GM18511 (cell line): ENCODE measurements around the gene CDK11A.

Experiments used
- ATAC-seq: cut with Tn5 transposase; IDR thresholded peaks from one replicate; pipeline ENCODE4 v1.9.1; 2021; ENCODE audit warnings: mild to moderate bottlenecking, moderate library complexity; ENCODE audit not compliant: unreplicated experiment

Gene CDK11A

GRCh38 chr1:1724035-1724864, at the start of gene CDK11A:
TSS of gene CDK11A (minus strand) at chr1:1724357. CDS start at chr1:1722818, 1,539 bp downstream.
- peak; percentile 94 for ATAC-seq

DNA sequence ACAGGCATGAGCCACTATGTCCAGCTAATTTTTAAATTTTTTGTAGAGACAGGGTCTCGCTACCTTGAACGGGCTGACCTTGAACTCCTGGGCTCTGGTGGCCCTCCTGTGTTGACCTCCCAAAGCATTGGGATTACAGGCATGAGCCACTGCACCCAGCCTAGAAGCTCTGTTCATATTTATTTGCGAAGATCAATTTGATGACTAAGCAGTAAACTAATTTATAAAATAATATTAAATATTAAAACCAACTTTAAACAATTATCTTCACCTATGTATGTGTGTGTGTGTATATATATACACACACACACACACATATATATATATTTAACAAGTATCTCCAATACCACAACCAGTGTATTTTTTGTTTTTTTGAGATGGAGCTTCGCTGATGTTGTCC, 49.7 kb upstream of the CDK11A start:
- ATAC-seq = no peak

GRCh38 chr1:1771096-1771495, 46.9 kb upstream of the CDK11A start:
- ATAC-seq = no peak

- no peak for ATAC-seq
Observed at GRCh38 chr1:1770102-1770501, 45.9 kb upstream of the CDK11A start.

DNA sequence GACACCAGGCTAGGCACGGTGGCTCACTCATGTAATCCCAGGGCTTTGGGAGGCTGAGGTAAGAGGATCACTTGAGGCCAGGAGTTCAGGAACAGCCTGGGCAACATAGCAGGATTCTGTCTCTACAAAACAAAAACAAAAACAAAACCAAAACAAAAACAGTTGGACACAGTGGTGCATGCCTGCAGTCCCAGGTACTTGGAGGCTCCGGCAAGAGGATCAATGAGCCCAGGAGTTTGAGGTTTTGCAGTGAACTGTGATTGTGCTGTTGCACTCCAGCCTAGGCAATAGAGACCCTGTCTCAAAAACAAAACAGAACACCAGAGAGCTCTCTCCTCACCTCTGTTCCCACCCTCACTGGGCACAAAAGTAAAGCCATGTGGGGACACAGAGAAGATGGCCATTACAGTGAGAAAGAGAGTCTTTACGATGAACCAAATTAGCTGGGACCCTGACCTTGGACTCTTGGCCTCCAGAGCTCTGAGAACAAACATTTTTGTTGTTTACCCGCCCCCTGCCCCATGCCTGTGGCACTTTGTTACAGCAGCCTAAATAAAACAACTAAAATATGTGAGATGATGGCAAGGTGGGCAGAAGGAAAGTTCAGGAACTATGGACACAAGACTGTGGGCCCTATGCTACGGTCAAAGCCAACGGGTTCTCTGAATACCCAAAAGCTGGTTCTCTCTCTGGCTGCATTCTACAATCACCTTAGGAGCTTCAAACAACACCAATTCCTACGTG, 44.3 kb upstream of the CDK11A start:
- ATAC-seq = no peak

GRCh38 chr1:1764876-1765470, 40.8 kb upstream of the CDK11A start:
- ATAC-seq = no peak

- ATAC-seq = no peak
Observed at GRCh38 chr1:1763657-1764621, 39.8 kb upstream of the CDK11A start.

- ATAC-seq = no peak
Observed at GRCh38 chr1:1761504-1762376, 37.6 kb upstream of the CDK11A start.

DNA sequence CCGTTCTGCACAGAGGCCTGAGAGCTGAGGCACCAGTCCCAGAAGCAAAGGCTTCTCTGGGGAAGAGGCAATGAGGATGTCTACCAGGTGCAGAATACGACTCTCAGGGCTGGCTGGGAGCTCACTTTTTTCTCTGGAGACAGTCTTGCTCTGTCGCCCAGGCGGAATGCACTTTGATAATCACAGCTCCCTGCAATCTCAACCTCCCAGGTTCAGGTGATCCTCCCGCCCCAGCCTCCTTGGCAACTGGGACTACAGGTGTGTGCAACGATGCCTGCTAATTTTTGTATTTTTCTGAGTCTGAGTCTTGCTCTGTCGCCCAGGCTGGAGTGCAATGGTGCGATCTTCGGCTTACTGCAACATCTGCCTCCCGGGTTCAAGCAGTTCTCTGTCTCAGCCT, 36.6 kb upstream of the CDK11A start:
- ATAC-seq = no peak

DNA sequence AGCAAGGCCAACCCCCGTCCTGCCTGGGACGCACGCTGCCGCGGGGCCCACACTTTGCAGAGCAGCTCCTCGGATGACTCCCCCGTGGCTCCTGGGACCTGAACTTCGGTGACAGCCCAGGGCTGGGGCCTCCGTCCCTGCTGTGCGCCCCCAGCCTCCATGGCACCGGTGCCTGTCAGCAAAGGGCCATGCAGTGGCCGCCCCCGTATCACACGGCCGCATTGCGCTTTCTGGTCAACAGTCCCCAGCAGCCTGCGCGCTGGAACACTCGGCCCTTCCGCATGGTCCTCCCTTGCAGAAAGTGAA, 36.1 kb upstream of the CDK11A start:
- no peak for ATAC-seq

- ATAC-seq = no peak
Observed at GRCh38 chr1:1759456-1760344, 35.5 kb upstream of the CDK11A start.

DNA sequence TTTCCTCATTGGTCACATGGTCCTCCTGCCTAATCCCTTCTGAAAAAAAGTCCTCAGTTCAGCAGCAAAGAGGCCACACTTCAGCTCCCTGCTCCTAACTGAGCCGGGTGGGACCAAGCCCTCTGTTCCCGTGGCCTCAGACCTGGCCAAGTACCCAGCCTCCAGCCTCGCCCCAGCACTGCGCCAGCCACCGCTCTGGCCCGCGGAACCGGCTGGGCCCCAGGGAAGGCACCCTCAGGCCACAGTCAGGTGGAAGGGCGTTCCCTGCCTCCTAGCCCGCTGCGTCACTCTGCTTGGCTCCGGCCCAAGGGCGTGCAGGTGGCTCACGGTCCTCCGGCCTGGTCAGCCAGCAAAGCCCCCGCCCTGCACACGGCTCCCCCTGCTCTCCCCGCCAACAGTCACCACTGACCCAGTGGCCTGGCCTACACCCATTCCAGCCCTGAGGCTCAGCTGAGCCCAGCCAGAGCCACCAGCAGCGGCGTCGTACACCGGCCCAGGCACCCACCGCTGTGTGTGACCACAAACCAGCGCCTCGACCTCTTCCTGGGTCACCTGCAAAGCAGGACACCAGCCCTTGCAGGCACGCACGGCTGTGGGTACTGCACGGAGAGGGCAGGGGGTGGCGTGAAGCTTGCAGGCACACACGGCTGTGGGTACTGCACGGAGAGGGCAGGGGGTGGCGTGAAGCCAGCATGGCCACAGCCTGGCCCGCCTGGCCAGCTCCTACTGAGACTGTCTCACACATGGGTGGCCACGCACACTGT, 34.7 kb upstream of the CDK11A start:
- no peak for ATAC-seq

DNA sequence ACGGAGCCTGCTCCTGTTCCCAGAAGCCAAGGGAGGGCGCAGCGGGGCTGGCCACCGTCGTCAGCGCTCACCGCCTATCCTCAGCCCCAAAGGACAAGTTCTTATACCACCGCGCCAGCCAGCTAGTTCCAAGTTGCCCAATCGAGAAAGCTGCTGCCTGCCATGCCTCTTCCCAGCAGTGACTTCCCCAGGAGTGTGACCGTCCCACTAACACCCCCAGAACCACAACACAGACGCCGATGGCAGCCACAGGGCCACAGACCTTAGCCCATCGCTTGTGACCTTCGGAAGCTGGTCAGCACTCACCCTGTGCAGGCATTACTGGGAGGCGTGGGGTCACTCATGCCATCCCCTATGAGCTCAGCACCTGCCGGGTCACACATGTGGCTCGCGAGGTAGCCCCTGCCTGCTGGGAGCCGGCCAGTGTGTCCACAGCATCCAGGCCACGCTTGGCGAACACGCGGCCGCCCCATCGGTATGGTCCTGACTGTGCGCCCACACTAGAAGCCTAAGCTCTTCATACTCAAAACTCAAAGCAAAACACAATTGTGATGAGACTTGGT, 34.0 kb upstream of the CDK11A start:
- ATAC-seq = no peak

DNA sequence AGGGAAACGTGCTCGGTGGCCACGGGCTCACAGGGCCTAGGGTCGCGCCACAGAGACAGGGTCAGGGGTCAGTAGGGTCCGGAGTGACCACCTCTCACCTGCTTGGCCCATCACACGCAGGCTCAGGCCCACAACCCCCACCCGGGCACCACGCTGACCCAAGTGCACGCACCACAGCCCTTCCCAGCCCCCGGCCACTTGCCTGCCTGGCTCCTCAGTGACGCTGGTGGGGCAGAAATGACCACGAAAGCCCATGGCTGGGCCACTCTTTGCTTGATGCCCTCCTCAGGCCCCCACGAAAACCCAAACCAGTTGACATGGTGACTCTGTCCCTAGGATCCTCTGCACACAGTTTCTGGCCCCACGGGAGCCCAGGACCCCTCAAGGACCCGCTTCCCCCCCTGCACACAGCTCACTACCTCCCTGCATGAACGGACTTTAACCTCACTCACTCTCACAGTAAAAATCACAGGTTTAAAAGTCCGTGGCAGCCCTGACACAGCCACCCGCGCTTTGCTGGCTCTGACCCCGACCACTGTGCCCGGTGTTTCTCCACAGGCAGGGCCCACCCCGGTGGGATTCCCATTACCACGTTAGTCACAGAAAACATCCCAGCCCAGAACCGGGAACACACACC, 33.4 kb upstream of the CDK11A start:
- ATAC-seq = no peak

DNA sequence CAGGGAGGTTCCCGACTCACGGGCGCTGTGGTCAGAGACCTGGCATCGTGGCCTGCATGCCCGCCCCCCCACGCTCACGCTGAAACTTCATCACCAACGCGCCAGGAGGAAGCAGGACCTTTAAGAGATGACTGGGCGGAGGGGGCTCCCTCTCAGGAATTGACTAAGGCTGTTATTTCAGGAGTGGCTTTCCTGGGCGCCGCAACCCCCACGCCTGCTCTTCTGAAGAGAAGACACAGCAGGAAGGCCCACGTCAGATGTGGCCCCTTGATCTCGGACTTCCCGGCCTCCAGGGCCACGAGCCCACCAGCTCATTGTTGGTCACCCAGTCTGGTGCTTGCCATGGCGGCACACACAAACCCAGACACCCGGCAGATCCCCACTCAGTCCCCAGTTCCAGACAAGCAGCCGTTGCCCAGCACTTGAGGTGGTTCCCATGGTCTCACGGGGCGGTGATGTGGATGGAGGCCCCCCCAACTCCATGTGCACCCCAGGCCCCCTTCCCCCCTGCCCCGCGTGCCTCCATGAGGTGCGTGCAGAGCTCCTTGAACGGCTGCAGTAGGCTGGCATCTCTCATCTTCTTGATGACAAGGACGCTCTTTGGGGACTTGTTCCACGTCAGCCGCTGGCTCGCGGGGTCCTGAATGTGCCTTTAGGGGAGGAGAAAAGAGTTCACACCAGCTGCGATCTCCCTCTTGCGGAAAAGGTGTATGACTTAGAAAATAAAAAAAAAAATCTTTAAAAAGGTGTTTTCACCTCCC, 32.7 kb upstream of the CDK11A start:
- no peak for ATAC-seq

DNA sequence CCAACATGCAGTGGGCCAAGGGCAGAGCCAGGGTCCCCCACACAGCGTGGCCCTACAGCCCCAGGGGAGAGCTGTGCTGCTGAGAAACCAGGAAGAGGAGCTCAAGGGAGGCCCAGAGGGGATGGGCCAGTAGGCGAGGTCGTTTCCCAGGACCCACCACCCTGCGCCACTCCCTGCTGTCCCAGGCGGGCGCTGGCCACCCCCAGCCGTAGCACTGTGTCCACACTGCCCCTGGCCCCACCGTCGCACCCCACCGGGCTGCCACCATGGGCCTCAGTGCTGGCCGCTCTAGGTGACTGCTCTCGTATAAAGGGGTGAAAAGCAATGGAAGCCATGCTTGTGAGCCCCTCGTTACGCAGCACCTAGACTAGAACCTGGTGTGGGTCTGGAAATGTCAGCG, 31.7 kb upstream of the CDK11A start:
- no peak for ATAC-seq

- no peak for ATAC-seq
Observed at GRCh38 chr1:1755426-1755825, 31.3 kb upstream of the CDK11A start.
